NCI-H1048 (cell line): Measurements from ENCODE around the gene TOM1L2.

Experiments
- DNase-seq: peaks from one replicate; lab custom pipeline; 2025; lab: John Stamatoyannopoulos, UW

Gene TOM1L2

GRCh38 chr17:17848311-17849082 lies 123.7 kb downstream of the TOM1L2 start:
- DNase-seq, result no peak

DNA sequence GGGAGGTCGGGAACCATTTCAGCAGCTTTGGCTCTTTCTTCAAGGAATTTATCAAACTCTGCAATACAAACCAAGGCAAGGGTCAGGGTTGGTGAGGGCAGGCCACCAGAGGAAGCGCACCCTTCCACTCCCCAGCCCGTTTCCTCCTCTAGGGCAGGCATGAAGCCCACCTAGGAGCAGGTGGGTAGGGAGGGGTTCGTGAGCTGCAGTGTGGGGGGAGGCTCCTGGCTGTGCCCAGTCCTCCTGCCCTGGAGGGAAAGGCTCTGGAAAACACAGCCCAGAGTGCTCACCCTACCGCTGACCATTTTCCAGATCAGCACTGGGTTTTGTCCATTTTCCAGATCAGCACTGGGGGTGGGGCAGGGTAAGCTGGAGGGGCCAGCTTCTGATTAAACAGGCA lies 124.5 kb downstream of the TOM1L2 start:
- no peak for DNase-seq

DNA sequence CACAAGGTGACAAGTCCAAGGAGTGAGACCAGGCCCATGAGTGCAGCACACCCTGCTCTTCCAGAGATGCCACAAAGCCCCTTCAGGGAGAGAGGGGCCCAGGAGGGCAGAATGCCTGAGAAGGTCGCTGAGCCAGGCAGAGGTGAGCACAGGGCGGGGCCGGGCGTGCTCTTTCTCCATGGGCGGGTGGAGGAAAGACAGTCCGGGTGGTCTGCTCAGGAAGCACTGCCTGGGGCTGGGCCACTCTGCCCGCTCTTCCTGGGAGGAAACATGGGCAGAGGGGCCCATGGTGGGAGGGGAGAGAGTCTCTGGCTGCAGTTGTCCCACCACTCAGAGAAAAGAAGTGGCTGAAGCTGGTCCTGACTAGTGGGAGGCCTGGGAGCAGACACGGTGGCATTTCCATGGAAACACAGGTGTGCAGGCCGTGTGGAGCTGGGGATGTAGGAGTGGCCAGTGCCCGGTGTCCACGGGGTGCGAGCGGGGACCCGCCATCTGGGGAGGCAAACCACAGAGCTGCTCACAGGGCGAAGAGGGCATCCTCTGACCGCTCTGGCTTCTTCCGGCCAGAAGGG lies 125.0 kb downstream of the TOM1L2 start:
- DNase-seq, result no peak

GRCh38 chr17:17846645-17847044 lies 125.6 kb downstream of the TOM1L2 start:
- DNase-seq, result no peak

- no peak for DNase-seq
Measured at GRCh38 chr17:17846003-17846402, 126.2 kb downstream of the TOM1L2 start.

- no peak for DNase-seq
Measured at GRCh38 chr17:17845046-17845775, 127.0 kb downstream of the TOM1L2 start.

GRCh38 chr17:17844500-17844899 lies 127.7 kb downstream of the TOM1L2 start:
- DNase-seq, result no peak

- no peak for DNase-seq
Measured at GRCh38 chr17:17844079-17844478, 128.1 kb downstream of the TOM1L2 start.

- no peak for DNase-seq
Measured at GRCh38 chr17:17843096-17843495, 129.1 kb downstream of the TOM1L2 start.

GRCh38 chr17:17842111-17842876 lies 129.9 kb downstream of the TOM1L2 start:
- no peak for DNase-seq

GRCh38 chr17:17841601-17842025 lies 130.6 kb downstream of the TOM1L2 start:
- no peak for DNase-seq

DNA sequence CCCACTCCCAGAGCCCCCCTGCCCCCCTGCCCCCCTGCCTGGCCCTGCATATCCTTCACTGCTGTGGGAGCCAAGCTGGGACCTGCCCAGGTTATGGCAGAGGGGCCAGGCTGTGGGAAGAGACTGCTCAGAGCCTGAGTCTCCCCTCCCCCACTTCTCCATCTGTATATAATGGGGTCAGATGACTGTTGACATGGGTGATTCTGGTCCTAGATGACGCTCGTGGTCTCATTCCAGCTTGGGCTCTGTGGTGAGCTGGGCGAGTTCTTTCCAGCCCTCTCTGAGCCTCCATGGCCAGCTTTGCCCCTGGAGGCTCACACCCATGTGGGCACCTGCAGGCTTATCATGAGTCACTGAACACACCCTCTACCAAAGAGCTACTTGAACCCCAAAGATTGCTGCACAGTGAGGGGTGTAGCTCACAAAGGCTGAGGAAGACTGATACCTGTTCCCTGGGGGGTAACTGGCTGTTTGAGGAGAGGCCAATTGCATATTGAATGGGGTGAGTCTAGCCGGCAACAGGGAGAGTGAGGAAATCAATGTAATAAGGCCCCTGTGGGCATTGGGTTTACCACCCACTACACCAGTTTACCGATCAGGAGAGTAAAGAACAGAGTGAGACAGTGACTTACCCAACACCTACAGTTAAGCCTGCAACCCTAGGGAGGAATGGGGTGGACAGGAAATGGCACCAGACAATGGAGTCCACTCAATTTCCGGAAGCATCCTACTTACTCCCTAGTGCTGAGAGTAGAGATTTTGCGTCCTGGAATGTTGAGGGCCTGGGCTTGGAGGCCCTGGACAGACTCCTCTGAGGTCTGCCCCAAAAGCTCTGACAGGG lies 131.2 kb downstream of the TOM1L2 start:
- no peak for DNase-seq

GRCh38 chr17:17839791-17840707 lies 132.2 kb downstream of the TOM1L2 start:
- DNase-seq, result peak; percentile 79

DNA sequence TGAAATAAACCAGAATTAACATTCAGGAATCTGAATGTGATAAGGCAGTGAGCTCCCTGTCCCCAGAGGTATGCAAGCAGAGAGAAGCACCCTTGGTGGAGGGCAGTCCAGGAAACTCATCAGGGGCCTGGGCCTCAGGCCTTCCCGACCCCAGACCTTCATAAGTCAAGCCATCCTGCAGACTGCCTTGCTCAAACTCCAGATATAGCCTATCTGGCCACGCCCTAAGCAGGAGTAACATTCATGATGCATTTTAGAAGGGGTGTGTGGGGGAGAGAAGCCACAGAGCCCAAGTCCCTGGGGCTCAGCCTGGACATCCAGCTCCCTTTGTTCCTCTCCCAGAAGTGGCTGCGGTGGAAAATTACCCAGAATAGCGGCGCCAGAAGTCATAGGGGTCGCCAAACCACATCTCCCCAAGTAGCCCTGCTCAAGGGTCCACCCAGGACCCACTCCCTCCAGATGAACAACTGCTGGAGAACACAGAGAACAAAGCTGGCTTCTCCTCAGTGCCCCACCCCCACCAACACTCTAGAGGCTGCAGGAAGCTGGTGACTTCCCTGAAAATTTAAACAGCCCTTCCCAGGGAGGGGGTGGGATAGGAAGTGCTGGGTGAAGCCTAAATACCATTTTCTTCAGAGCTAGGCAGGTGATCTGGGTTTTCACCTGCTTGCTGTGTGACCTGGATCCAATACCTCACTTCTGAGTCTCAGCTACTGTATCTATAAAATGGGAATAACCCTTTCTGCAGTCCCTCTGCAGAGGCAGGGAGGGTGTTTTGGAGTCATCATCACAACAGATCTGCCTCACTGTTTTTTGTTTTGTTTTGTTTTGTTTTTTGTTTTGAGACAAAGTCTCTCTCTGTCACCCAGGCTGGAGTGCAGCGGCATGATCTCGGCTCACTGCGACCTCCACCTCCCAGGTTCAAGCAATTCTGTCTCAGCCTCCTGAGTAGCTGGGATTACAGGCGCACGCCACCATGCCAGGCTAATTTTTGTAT lies 133.9 kb downstream of the TOM1L2 start:
- no peak for DNase-seq

GRCh38 chr17:17837380-17837821 lies 134.8 kb downstream of the TOM1L2 start:
- no peak for DNase-seq

DNA sequence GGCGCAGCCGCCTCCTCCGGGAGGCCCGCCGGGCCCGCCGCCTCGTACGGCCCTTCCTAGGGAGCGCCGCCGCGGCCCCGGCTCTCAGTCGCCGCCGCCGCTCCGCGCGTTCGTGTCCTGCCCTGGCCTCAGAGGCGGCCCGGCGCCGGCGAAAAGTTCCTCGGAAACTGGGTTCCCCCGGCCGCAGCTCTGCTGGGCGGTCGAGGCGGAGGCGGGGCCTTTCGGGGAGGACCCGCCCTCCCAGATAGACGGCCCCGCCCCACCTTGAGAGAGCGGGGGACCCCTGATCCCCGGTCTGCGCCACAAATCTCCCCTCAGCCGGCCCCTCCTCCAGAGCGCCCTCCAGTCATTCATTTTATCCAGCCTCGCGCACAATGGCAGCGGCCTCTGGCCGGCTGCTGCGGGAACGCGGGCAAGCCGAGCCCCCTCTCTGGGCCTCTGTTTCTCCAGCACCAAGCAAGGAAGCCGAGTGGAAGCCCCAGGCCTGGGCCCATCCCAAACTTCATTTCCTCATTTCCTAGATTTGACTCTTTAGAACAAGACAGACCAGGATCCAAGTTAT lies 135.3 kb downstream of the TOM1L2 start, which contains the start of gene SREBF1:
Gene SREBF1, minus strand, starts transcription at position 169 of the 562 bp plus-strand sequence. CDS start 169 bp downstream, outside the sequence.
- no peak for DNase-seq

DNA sequence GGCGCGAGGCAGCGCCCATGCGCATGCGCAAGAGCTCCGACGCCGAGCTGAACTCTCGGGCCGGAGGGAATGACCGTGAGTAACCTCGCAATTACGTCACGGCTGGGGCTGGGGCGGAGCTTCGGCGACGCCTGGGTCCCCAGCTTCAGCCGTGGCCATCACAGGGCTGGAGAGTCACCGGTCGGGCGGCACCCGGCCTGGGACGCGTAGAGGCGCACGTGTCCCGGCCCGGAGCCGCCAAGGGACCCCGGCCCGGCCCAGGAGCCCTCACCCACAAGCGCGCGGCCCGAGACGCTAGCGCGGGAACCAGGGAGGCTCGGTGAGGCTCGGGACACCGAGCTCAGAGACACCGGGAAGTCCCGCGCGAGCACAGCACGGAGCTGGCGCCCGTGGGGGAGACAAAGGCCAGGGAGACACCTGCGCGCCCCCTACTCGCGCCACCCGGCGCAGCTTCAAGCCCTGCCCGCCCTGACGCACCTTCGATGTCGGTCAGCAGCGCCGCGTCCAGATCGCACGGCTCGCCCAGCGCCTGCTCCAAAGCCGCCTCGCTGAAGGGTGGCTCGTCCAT lies 135.9 kb downstream of the TOM1L2 start:
- DNase-seq, result peak; percentile 94
